ENCODE data around the gene CDC73. TPM values are rescaled to one million over a fixed set of nuclear protein-coding genes. Genes with fewer than 3 reads are reported as not detected.
A peak's percentile ranks its signal among the peaks of the same experiment; 100 is the strongest.

CDC73 gene
- total and polyA plus RNA-seq, 9 of the 15 experiments (the other 6 are each of a cell fraction or from before 2014, with no cell fraction given) = 19.0 to 61.7 (median 30.1) TPM

- TF ChIP-seq USF1 (CRISPR knock-in tag; IDR thresholded peaks at IDR 0.05) (no peak), DPF2 (IDR thresholded peaks at IDR 0.05) (peak; percentile 58), ZBTB7A (IDR thresholded peaks at IDR 0.05; ENCODE audit: borderline replicate concordance, control insufficient read depth, low read depth, low read length) (no peak), ELK3 (CRISPR knock-in tag; IDR thresholded peaks at IDR 0.05) (no peak), ZNF175 (CRISPR knock-in tag; IDR thresholded peaks at IDR 0.05; ENCODE audit: low read depth) (no peak), ZNF444 (CRISPR knock-in tag; IDR thresholded peaks at IDR 0.05) (no peak), POLR2A (conservative IDR thresholded peaks at IDR 0.05) (no peak), ZNF277 (CRISPR knock-in tag; IDR thresholded peaks at IDR 0.05; ENCODE audit: borderline replicate concordance) (no peak), ATF1 (CRISPR knock-in tag; IDR thresholded peaks at IDR 0.05) (no peak), ATF1 (tag; IDR thresholded peaks at IDR 0.05) (no peak)
- TF ChIP-seq, protein P1, sequence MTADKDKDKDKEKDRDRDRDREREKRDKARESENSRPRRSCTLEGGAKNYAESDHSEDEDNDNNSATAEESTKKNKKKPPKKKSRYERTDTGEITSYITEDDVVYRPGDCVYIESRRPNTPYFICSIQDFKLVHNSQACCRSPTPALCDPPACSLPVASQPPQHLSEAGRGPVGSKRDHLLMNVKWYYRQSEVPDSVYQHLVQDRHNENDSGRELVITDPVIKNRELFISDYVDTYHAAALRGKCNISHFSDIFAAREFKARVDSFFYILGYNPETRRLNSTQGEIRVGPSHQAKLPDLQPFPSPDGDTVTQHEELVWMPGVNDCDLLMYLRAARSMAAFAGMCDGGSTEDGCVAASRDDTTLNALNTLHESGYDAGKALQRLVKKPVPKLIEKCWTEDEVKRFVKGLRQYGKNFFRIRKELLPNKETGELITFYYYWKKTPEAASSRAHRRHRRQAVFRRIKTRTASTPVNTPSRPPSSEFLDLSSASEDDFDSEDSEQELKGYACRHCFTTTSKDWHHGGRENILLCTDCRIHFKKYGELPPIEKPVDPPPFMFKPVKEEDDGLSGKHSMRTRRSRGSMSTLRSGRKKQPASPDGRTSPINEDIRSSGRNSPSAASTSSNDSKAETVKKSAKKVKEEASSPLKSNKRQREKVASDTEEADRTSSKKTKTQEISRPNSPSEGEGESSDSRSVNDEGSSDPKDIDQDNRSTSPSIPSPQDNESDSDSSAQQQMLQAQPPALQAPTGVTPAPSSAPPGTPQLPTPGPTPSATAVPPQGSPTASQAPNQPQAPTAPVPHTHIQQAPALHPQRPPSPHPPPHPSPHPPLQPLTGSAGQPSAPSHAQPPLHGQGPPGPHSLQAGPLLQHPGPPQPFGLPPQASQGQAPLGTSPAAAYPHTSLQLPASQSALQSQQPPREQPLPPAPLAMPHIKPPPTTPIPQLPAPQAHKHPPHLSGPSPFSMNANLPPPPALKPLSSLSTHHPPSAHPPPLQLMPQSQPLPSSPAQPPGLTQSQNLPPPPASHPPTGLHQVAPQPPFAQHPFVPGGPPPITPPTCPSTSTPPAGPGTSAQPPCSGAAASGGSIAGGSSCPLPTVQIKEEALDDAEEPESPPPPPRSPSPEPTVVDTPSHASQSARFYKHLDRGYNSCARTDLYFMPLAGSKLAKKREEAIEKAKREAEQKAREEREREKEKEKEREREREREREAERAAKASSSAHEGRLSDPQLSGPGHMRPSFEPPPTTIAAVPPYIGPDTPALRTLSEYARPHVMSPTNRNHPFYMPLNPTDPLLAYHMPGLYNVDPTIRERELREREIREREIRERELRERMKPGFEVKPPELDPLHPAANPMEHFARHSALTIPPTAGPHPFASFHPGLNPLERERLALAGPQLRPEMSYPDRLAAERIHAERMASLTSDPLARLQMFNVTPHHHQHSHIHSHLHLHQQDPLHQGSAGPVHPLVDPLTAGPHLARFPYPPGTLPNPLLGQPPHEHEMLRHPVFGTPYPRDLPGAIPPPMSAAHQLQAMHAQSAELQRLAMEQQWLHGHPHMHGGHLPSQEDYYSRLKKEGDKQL (CRISPR knock-in tag; IDR thresholded peaks at IDR 0.05; ENCODE audit: borderline replicate concordance) = no peak
- TF ChIP-seq, protein P2, sequence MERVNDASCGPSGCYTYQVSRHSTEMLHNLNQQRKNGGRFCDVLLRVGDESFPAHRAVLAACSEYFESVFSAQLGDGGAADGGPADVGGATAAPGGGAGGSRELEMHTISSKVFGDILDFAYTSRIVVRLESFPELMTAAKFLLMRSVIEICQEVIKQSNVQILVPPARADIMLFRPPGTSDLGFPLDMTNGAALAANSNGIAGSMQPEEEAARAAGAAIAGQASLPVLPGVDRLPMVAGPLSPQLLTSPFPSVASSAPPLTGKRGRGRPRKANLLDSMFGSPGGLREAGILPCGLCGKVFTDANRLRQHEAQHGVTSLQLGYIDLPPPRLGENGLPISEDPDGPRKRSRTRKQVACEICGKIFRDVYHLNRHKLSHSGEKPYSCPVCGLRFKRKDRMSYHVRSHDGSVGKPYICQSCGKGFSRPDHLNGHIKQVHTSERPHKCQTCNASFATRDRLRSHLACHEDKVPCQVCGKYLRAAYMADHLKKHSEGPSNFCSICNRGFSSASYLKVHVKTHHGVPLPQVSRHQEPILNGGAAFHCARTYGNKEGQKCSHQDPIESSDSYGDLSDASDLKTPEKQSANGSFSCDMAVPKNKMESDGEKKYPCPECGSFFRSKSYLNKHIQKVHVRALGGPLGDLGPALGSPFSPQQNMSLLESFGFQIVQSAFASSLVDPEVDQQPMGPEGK (CRISPR knock-in tag; IDR thresholded peaks at IDR 0.05; ENCODE audit: borderline replicate concordance) = no peak
- TF ChIP-seq, protein P3, sequence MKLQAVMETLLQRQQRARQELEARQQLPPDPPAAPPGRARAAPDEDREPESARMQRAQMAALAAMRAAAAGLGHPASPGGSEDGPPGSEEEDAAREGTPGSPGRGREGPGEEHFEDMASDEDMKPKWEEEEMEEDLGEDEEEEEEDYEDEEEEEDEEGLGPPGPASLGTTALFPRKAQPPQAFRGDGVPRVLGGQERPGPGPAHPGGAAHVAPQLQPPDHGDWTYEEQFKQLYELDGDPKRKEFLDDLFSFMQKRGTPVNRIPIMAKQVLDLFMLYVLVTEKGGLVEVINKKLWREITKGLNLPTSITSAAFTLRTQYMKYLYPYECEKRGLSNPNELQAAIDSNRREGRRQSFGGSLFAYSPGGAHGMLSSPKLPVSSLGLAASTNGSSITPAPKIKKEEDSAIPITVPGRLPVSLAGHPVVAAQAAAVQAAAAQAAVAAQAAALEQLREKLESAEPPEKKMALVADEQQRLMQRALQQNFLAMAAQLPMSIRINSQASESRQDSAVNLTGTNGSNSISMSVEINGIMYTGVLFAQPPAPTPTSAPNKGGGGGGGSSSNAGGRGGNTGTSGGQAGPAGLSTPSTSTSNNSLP (IDR thresholded peaks at IDR 0.05; ENCODE audit: borderline replicate concordance, low read depth, low read length) = 0 out of 2 replicates have a peak, but pooled peaks have one; percentile 27
- TF ChIP-seq, protein P4, sequence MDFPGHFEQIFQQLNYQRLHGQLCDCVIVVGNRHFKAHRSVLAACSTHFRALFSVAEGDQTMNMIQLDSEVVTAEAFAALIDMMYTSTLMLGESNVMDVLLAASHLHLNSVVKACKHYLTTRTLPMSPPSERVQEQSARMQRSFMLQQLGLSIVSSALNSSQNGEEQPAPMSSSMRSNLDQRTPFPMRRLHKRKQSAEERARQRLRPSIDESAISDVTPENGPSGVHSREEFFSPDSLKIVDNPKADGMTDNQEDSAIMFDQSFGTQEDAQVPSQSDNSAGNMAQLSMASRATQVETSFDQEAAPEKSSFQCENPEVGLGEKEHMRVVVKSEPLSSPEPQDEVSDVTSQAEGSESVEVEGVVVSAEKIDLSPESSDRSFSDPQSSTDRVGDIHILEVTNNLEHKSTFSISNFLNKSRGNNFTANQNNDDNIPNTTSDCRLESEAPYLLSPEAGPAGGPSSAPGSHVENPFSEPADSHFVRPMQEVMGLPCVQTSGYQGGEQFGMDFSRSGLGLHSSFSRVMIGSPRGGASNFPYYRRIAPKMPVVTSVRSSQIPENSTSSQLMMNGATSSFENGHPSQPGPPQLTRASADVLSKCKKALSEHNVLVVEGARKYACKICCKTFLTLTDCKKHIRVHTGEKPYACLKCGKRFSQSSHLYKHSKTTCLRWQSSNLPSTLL (IDR thresholded peaks at IDR 0.05) = no peak
Observed at GRCh38 chr1:193079187-193079586, 42.6 kb upstream of the CDC73 start (continued).
